Endothelial cell of umbilical vein (primary cell): ENCODE results near the gene CD5L.

Source experiments
- EZH2 ChIP-seq: IDR thresholded peaks from 2 replicates; pipeline ENCODE4 v1.6.1; 2012; ENCODE audit warnings: borderline replicate concordance, low read depth, mild to moderate bottlenecking, moderate library complexity, low read length, inconsistent platforms; ENCODE audit not compliant: severe bottlenecking
- POLR2AphosphoS5 ChIP-seq: IDR thresholded peaks from 2 replicates; pipeline ENCODE4 v1.6.1; 2012; ENCODE audit warnings: low read depth, mild to moderate bottlenecking, control low read depth, low read length, moderate library complexity; ENCODE audit not compliant: insufficient read depth
- TF ChIP-seq, protein P1 (sequence below), 2 donors: IDR thresholded peaks; 1 replicate in 1 of 2; 2 replicates in 1 of 2; pipeline ENCODE4 v1.5.1; 2011; ENCODE audit warnings: low read length in 2 of 2, mild to moderate bottlenecking in 2 of 2, moderate library complexity in 2 of 2, control low read depth in 1 of 2, inconsistent platforms in 1 of 2, low read depth in 1 of 2; ENCODE audit not compliant: insufficient read depth in 1 of 2; ENCODE audit errors: extremely low read depth in 1 of 2

DNA sequence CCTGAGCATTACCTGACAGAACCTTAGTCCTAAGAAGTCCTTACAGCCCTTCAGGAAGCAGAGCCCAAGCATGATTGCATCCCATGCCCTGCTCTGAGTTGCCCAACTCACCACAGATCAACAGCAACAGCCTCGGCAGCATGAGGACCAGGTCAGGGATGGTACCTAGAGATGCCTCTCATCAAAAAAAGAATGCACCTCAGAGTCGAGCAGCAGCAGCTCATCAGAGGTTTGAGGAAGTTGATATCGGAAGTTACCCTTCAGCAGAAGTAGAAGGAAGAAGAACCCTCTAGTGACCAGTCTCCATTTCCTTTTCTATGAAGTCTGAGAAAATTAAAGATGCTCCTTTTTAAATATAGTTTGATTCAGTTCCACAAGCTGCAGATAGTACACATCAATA, 21.7 kb downstream of the CD5L start, which contains the start of gene FCRL1:
- TF ChIP-seq, protein P1, sequence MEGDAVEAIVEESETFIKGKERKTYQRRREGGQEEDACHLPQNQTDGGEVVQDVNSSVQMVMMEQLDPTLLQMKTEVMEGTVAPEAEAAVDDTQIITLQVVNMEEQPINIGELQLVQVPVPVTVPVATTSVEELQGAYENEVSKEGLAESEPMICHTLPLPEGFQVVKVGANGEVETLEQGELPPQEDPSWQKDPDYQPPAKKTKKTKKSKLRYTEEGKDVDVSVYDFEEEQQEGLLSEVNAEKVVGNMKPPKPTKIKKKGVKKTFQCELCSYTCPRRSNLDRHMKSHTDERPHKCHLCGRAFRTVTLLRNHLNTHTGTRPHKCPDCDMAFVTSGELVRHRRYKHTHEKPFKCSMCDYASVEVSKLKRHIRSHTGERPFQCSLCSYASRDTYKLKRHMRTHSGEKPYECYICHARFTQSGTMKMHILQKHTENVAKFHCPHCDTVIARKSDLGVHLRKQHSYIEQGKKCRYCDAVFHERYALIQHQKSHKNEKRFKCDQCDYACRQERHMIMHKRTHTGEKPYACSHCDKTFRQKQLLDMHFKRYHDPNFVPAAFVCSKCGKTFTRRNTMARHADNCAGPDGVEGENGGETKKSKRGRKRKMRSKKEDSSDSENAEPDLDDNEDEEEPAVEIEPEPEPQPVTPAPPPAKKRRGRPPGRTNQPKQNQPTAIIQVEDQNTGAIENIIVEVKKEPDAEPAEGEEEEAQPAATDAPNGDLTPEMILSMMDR (IDR thresholded peaks at IDR 0.05; ENCODE audit: extremely low read depth in 1 of 2, insufficient read depth in 1 of 2, low read depth in 1 of 2, low read length in 2 of 2) = no peak
- TF ChIP-seq EZH2 (no peak), POLR2AphosphoS5 (no peak)
